SU-DHL-6 (cell line): ENCODE results near the gene ENTR1.
A peak's percentile ranks its signal among the peaks of the same experiment; 100 is the strongest.

Source experiments
- H2AFZ ChIP-seq: fragments of 200-600 bp; sonication (generic); 2 replicates; pipeline ENCODE4 v1.6.1; 2014; ENCODE audit warnings: low read depth, mild to moderate bottlenecking, moderate library complexity, mixed read lengths, antibody characterized with exemption, low read length; ENCODE audit not compliant: severe bottlenecking
- H3F3A ChIP-seq: fragments of 200-600 bp; shearing (Covaris generic); 2 replicates; pipeline ENCODE4 v1.6.0; 2016; ENCODE audit warnings: antibody characterized with exemption, mild to moderate bottlenecking; ENCODE audit not compliant: insufficient read depth
- H3K27ac ChIP-seq: fragments of 200-600 bp; sonication (generic); 2 replicates; pipeline ENCODE4 v1.5.1; 2016; ENCODE audit warnings: low read depth, mild to moderate bottlenecking, low read length, moderate library complexity, mixed read lengths
- H3K27me3 ChIP-seq: fragments of 200-600 bp; sonication (generic), shearing (Covaris generic); 2 replicates; pipeline ENCODE4 v1.6.0; 2014; ENCODE audit warnings: mild to moderate bottlenecking, low read length
- H3K36me3 ChIP-seq: fragments of 200-600 bp; sonication (generic); 2 replicates; pipeline ENCODE4 v1.6.1; 2014; ENCODE audit warnings: mild to moderate bottlenecking, low read length, mixed read lengths
- H3K4me2 ChIP-seq: fragments of 300-600, 200-600 bp; shearing (Covaris generic), sonication (generic); 2 replicates; pipeline ENCODE4 v1.6.0; 2014; ENCODE audit warnings: low read length, low read depth, mild to moderate bottlenecking; ENCODE audit not compliant: poor library complexity, severe bottlenecking
- H3K4me3 ChIP-seq: fragments of 200-600 bp; sonication (generic); 2 replicates; pipeline ENCODE4 v1.5.1; 2014; ENCODE audit warnings: antibody characterized with exemption, low read length, mild to moderate bottlenecking, mixed read lengths; ENCODE audit not compliant: insufficient read depth, poor library complexity, severe bottlenecking
- H3K79me2 ChIP-seq: fragments of 200-600 bp; sonication (generic); 2 replicates; pipeline ENCODE4 v1.6.1; 2014; ENCODE audit warnings: mild to moderate bottlenecking, low read length, moderate library complexity; ENCODE audit not compliant: insufficient read depth
- H3K9ac ChIP-seq: fragments of 200-600 bp; sonication (generic); 2 replicates; pipeline ENCODE4 v1.7.0; 2014; ENCODE audit warnings: mild to moderate bottlenecking, low read length
- H3K9me2 ChIP-seq: fragments of 200-600 bp; sonication (generic); replicated peaks from 2 replicates; pipeline ENCODE4 v1.6.1; 2014; ENCODE audit warnings: low read length; ENCODE audit not compliant: insufficient read depth
- H3K9me3 ChIP-seq: fragments of 200-600 bp; sonication (generic); 2 replicates; pipeline ENCODE4 v1.6.1; 2014; ENCODE audit warnings: low read length, mixed read lengths; ENCODE audit not compliant: insufficient read depth
- H4K20me1 ChIP-seq: fragments of 200-600 bp; sonication (generic); 2 replicates; pipeline ENCODE4 v1.6.1; 2014; ENCODE audit warnings: low read depth, mild to moderate bottlenecking, antibody characterized with exemption, low read length, moderate library complexity, mixed read lengths
- EZH2phosphoT487 ChIP-seq: fragments of 200-600 bp; sonication (generic), shearing (Covaris generic); conservative IDR thresholded peaks from 2 replicates; pipeline ENCODE4 v1.6.1; 2018; ENCODE audit warnings: mild to moderate bottlenecking, antibody characterized with exemption, low read length, moderate library complexity, mixed read lengths
- TF ChIP-seq, protein P1 (sequence below): fragments of 200-600 bp; sonication (generic); IDR thresholded peaks from one replicate; pipeline ENCODE4 v1.5.1; 2017; ENCODE audit warnings: antibody characterized with exemption, mild to moderate bottlenecking, low read length, moderate library complexity; ENCODE audit not compliant: insufficient read depth, poor library complexity, severe bottlenecking

The ENTR1 gene

DNA sequence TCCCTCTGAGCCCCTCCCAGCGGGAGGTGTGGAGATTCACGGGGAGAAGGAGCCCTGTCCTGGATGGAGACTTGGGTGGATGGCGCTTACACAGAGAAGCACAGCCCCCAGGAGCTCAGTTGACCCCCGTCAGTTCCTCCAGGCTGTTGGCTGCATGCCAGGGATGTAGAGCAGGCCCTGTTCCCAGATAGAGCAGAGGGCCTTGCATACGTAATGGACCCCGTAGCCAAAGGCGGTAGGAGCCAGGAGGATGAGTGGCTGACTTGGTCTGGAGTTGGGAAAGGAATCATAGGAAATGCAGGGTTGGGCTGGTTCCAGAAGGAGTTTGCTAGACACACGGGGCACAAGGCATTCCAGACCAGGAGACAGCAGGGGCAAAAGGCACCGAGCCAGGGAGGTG, 2.5 kb upstream of the ENTR1 start:
- H3K9ac ChIP-seq, result no peak overlapping the region
- no peaks in the 10 kb centered on the region for H4K20me1 ChIP-seq
- H3K9me2 ChIP-seq, result no peaks in the 10 kb centered on the region
- no peak overlapping the region for H3K4me3 ChIP-seq
- no peaks in the 10 kb centered on the region for H3K27me3 ChIP-seq
- no peaks in the 10 kb centered on the region for H3F3A ChIP-seq
- no peak overlapping the region for H2AFZ ChIP-seq
- H3K36me3 ChIP-seq, result 0 out of 2 replicates have a peak, but pooled peaks cover 8% of the 10 kb centered on the region
- TF ChIP-seq, protein P1, sequence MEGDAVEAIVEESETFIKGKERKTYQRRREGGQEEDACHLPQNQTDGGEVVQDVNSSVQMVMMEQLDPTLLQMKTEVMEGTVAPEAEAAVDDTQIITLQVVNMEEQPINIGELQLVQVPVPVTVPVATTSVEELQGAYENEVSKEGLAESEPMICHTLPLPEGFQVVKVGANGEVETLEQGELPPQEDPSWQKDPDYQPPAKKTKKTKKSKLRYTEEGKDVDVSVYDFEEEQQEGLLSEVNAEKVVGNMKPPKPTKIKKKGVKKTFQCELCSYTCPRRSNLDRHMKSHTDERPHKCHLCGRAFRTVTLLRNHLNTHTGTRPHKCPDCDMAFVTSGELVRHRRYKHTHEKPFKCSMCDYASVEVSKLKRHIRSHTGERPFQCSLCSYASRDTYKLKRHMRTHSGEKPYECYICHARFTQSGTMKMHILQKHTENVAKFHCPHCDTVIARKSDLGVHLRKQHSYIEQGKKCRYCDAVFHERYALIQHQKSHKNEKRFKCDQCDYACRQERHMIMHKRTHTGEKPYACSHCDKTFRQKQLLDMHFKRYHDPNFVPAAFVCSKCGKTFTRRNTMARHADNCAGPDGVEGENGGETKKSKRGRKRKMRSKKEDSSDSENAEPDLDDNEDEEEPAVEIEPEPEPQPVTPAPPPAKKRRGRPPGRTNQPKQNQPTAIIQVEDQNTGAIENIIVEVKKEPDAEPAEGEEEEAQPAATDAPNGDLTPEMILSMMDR, result no peak
- TF ChIP-seq EZH2phosphoT487, result no peak
- no peak overlapping the region for H3K27ac ChIP-seq
- peaks cover 44% of the 10 kb centered on the region for H3K79me2 ChIP-seq
- no peak overlapping the region for H3K4me2 ChIP-seq
- no peaks in the 10 kb centered on the region for H3K9me3 ChIP-seq

DNA sequence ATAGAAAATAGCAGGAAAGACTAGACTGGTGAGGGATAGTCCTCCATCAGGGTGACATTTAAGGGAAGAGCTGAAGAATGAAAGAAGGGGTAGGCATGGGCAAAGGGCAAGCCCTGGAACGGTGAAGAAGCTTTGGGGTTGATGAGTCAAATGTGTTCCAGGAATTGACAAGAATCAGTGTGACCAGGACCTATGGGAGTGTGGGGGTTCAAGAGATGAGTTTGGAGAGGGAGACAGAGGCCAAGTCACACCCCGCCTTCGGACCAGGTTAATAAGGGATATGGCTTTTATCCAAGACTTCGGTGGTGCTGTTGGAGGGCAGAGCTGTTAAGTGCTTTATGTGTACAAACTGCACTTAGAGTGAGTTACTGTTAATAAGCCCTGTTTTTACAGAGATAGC, 964 bp upstream of the ENTR1 start:
- Histone ChIP-seq H3F3A (no peaks in the 10 kb centered on the region), H3K27me3 (no peaks in the 10 kb centered on the region), H3K79me2 (peaks cover 44% of the 10 kb centered on the region), H3K4me2 (peak overlapping the region; percentile 91), H4K20me1 (no peaks in the 10 kb centered on the region), H3K9me2 (no peaks in the 10 kb centered on the region), H3K4me3 (peak overlapping the region; percentile 84), H3K27ac (no peak overlapping the region), H3K9me3 (no peaks in the 10 kb centered on the region), H2AFZ (no peak overlapping the region), H3K36me3 (peaks cover 8% of the 10 kb centered on the region; the same call in 1 of the 2 replicates), H3K9ac (peak overlapping the region; percentile 94)
- no peak for TF ChIP-seq EZH2phosphoT487
- TF ChIP-seq, protein P1, result no peak

DNA sequence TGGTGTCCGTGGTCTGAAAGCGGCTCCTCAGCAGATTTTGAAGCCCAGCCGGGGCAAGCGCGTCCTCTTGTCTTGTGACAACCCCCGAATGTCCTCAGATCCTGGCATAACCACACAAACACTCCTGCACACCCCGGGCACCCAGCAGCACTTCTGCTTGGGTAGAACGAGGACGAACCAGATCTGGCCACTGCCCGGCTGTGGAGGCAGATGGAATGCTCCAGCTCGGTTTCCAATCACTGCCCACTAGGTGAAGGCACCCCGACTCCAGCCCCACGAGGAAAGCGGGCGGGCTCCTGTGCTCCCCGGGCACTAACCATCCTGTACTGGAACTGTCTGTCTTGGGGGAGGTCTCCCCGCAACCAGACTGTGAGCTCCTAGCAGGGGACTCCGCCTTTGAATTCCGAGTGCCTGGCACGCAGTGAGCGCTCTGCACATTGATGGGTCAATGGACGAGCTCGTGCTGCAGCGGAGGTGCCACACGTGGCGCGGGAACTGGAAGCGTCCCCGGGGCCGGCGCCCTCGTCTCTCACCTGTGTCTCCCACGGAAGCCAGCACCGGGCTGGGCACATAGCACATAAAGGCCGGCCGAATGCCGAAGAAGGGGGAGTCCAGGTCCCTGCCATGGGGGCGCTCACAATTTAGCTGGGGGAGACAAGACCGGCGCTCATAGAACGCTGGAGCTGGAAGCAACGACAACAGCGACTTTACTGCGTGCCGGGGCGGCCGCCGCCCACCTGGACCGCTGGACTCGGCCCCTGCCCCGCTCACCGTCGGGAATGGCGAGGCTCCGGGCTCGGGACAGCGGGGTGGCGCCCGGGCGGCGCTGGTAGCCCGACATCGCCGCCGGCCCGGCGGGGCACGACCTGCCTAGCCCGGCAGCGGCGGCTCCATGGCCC, 608 bp downstream of the ENTR1 start:
- Histone ChIP-seq H3K9me3 (no peaks in the 10 kb centered on the region), H3K27me3 (no peaks in the 10 kb centered on the region), H4K20me1 (no peaks in the 10 kb centered on the region), H3F3A (no peaks in the 10 kb centered on the region), H3K4me2 (peak overlapping the region; percentile 88), H3K9me2 (no peaks in the 10 kb centered on the region), H3K4me3 (peak overlapping the region; percentile 90), H3K27ac (peak overlapping the region; percentile 62), H3K79me2 (peaks cover 44% of the 10 kb centered on the region), H3K36me3 (peaks cover 11% of the 10 kb centered on the region; the same call in 1 of the 2 replicates), H2AFZ (no peak overlapping the region), H3K9ac (peak overlapping the region; percentile 95)
- TF ChIP-seq EZH2phosphoT487, result no peak
- TF ChIP-seq, protein P1, result no peak
